ENCODE data around the gene SH3PXD2A.

DNA sequence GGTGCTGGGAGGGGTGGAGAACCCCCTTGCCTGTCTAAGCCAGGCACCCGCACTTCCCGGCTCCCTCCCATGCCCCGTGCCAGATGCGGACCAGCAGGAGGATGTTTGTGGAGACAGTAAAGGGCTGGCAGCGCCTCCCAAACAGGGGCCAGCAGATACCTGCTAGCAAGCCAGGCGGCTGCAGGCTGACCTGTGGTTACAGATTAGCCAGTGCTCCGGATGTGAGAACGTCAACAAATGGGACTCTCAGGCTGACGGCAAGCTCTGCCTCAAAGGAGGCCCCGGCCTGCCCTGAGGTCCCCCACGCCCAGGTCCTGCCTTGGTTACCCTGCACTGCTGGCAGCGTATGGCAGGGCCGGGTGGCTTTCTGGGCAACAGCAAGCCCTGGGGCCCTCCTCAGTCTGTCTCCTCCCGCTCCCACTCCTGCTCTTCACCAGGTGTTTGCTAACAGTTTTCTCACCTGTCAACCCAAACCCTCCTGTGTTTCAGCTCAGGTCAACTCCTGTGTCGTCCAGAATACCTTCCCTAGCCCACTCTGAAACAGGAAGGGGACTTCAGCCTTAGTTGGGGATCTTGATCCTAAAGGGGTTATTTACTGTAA lies 276.5 kb downstream of the SH3PXD2A start:
- TF ChIP-seq POLR2AphosphoS5 (IDR thresholded peaks at IDR 0.05; ENCODE audit: low read depth, low read length) (no peak), POLR2A (IDR thresholded peaks at IDR 0.05; ENCODE audit: low read depth, low read length) (no peak), TAF1 (IDR thresholded peaks at IDR 0.05; ENCODE audit: low read depth, low read length) (no peak), SPI1 (IDR thresholded peaks at IDR 0.05; ENCODE audit: low read depth, low read length) (no peak), PAX5 (IDR thresholded peaks at IDR 0.05; ENCODE audit: insufficient read depth, low read length, severe bottlenecking) (no peak), POU2F2 (IDR thresholded peaks at IDR 0.05; ENCODE audit: low read depth, low read length) (no peak)

Data from GM12891 (cell line).